VCaP (cell line): ENCODE results near the gene RAB6A.

ENCODE experiments used
- H3K27ac ChIP-seq: fragments of 450-650 bp; 2 replicates; pipeline ENCODE4 v1.5.1; 2017
- TF ChIP-seq, protein P1 (sequence below): fragments of 450-650 bp; conservative IDR thresholded peaks from 2 replicates; pipeline ENCODE4 v1.5.1; 2017; ENCODE audit warnings: mild to moderate bottlenecking, moderate library complexity

RAB6A gene

DNA sequence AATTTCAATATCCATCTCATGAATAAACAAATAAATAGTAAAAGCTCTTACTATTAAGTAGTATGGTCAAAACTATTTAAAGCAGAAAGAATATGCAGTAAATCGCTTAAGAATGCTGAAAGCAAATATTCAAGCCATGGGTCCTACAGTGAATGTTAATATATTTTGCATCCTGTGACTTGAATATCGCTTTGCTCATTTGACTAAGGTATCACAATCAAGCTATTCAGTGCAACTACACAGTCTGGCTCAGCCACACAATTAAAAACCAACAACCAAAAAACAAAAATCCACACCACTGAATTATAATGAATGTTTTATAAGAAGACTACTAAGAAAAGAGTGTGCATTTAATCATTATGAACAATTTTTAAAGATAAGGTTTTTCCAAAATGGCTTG, 45.3 kb downstream of the RAB6A start:
- H3K27ac ChIP-seq: peak overlapping the region; percentile 57

DNA sequence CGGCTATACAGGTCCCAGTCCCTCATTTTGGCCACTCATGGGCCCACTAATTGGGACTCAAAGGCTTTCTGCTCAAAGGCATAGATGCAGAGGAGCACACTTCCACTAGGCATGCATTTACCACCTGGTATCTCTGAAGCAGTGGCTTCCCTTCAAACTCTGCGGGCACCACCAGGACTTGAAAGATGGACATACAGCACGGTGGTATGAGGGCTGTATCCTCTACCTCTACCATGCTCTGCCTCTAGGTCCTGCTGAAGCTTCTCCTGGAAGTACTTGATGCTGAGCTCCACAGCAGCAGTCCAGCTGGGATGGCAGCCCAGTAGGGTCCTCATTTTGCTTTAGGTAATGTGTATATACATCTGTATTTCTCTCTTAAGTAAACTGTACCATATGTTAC, 49.9 kb downstream of the RAB6A start:
- H3K27ac ChIP-seq: no peak overlapping the region
- TF ChIP-seq, protein P1, sequence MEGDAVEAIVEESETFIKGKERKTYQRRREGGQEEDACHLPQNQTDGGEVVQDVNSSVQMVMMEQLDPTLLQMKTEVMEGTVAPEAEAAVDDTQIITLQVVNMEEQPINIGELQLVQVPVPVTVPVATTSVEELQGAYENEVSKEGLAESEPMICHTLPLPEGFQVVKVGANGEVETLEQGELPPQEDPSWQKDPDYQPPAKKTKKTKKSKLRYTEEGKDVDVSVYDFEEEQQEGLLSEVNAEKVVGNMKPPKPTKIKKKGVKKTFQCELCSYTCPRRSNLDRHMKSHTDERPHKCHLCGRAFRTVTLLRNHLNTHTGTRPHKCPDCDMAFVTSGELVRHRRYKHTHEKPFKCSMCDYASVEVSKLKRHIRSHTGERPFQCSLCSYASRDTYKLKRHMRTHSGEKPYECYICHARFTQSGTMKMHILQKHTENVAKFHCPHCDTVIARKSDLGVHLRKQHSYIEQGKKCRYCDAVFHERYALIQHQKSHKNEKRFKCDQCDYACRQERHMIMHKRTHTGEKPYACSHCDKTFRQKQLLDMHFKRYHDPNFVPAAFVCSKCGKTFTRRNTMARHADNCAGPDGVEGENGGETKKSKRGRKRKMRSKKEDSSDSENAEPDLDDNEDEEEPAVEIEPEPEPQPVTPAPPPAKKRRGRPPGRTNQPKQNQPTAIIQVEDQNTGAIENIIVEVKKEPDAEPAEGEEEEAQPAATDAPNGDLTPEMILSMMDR: no peak

More for the DNA sequence above, 45.3 kb downstream of the RAB6A start:
- TF ChIP-seq, protein P1: no peak

DNA sequence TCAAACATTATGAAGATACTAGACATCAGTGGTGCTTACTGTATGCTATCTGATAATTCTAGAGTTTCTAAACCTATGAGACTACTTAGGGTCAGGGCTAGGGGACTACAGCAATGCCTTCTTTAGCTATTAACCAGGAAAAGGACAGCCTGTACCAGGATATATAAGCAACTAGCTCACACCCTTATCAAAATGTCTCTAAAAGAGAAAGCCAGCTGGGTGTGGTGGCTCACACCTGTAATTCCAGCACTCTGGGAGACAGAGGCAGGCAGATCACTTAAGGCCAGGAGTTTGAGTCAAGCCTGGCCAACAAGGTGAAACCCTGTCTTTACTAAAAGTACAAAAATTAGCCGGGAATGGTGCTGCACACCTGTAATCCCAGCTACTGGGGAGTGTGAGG, 55.8 kb downstream of the RAB6A start:
- H3K27ac ChIP-seq: no peak overlapping the region
- TF ChIP-seq, protein P1: no peak

DNA sequence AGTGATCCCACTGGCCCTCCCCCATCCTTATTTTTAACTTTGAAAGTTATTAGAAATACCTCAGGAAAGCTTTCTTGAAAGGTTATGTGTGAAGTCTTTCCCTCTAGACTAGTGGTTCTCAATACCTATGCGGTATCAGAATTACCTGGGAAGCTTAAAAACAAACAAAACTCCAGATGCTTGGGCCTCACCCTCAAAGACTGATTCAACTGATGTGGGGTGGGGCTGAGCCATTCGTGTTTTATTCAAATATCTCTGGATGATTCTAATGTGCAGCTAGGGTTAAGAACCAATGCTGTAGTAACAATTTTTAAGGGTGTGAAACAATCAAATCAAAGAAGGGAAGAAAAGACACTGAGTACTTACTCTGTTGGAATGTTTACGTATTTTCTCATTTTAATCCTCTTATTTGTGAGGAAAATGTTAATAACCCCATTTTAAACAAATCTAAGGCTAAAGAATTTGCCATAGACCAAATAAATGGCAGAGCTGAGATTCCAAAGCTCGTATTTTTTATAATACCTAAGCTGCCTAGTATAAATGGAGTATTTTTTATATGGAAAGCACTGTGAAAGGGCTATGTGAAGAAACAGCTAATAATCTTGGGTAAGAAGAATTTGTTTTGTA, 66.9 kb downstream of the RAB6A start:
- H3K27ac ChIP-seq: no peak overlapping the region
- TF ChIP-seq, protein P1: no peak

DNA sequence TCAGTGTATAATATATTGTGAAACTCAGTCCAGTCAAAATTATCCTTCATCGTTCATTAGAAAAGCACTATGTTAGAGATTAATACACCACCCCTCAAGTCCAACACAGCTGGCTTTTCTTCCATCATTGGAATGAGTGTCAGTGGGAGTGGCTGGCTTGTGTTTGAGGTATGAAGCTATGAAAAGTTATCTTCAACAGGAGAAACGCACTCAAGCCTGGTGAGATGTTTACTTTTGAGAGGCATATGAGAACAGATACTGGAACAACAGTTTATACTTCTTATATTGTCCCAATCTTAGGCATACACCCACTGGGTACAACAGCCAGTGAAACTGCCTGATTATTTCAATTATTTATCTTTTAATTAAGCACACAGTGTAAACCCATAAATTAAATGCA, 80.2 kb downstream of the RAB6A start:
- H3K27ac ChIP-seq: peak overlapping the region; percentile 58
- TF ChIP-seq, protein P1: no peak

DNA sequence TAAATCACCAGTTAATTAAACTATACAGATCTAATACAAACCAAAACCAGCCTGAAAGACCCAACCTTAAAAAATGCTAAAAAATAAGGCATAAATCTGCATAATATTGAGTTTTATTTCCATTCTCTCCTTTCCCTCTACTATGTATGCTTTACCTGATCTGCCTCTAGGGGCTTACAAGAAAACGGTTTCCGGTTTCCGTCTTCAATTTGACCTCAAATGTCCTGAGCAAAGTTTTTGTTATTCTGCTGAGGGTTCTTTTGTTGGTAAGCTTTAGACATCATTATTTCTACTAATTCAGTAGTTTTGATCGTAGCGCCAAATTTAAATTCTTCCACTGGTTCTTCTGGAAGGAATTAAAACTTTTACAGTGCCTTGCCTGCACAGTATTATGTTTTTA, 84.3 kb downstream of the RAB6A start:
- H3K27ac ChIP-seq: peak overlapping the region; percentile 92

DNA sequence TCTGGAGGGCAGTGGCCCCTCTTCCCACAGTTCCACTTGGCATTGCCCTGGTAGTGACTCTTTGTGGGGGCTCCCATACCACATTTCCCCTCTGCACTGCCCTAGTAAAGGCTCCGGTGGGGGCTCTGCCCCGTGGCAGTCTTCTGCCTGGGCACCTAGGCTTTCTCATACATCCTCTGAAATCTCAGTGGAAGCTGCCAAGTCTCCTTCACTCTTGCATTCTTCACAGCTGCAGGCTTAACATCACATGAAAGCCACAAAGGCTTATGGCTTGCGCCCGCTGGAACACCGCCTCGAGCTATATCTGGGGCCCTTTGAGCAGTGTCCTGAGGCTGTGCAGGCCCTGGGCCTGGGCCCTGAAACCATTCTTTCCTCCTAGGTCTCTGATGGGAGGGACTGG, 89.2 kb downstream of the RAB6A start:
- H3K27ac ChIP-seq: no peak overlapping the region
- TF ChIP-seq, protein P1: no peak

DNA sequence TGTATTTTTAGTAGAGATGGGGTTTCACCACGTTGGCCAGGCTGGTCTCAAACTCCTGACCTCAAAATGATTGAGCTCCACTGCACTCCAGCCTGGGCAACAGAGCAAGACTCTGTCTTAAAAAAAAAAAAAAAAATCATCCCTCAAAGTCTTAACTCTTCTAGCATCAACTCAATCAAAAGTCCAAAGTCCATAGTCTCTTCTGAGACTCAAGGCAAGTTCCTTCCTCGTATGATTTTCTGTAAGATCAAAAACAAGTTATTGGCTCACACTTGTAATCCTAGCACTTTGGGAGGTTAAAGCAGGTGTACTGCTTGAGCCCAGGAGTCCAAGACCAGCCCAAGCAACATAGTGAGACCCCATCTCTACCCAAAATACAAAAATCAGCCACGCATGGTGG, 90.1 kb downstream of the RAB6A start:
- no peak overlapping the region for H3K27ac ChIP-seq
- TF ChIP-seq, protein P1: no peak
